Activated naive CD8-positive, alpha-beta T cell treated with anti-CD3 and anti-CD28 coated beads, Interleukin-2, amount 50 U/mL, for 24 hours (primary cell): Measurements from ENCODE around the gene AK4.
"Not testable (repeated sequence)": the region's sequence is repeated elsewhere in the genome, so short reads cannot be mapped to it uniquely, and the experiment has no call there.

Experiments used
- ATAC-seq: fragments of 150-1000 bp; cut with Tn5 transposase; one replicate; pipeline ENCODE4 v1.10.0; 2021
- DNase-seq: peaks from one replicate; pipeline ENCODE4 v3.0.0; 2021
- H3K27ac Mint-ChIP-seq: one replicate; pipeline ENCODE4 v1.8.0; 2021; ENCODE audit warnings: mild to moderate bottlenecking, mixed read lengths
- H3K27me3 Mint-ChIP-seq: one replicate; pipeline ENCODE4 v1.8.0; 2021; ENCODE audit warnings: mixed read lengths
- H3K36me3 Mint-ChIP-seq: one replicate; pipeline ENCODE4 v1.8.0; 2021; ENCODE audit warnings: low read depth, mixed read lengths
- H3K4me1 Mint-ChIP-seq: one replicate; pipeline ENCODE4 v1.8.0; 2021; ENCODE audit warnings: mixed read lengths
- H3K4me3 Mint-ChIP-seq: one replicate; pipeline ENCODE4 v1.8.0; 2021; ENCODE audit warnings: mild to moderate bottlenecking, moderate library complexity, mixed read lengths
- H3K9me3 Mint-ChIP-seq: one replicate; pipeline ENCODE4 v1.8.0; 2021; ENCODE audit warnings: mixed read lengths

AK4 gene

GRCh38 chr1:65230731-65231481 lies 82.9 kb downstream of the AK4 start:
- ATAC-seq = peak; percentile 74

GRCh38 chr1:65231718-65232330 lies 83.8 kb downstream of the AK4 start:
- peaks cover 3% of the 10 kb centered on the region for H3K36me3 Mint-ChIP-seq
- ATAC-seq = peak; percentile 52
- H3K27ac Mint-ChIP-seq = peak overlapping the region; percentile 40
- no peaks in the 10 kb centered on the region for H3K9me3 Mint-ChIP-seq
- no peak for DNase-seq
- peaks cover 29% of the 10 kb centered on the region for H3K4me1 Mint-ChIP-seq
- peaks cover 8% of the 10 kb centered on the region for H3K27me3 Mint-ChIP-seq
- H3K4me3 Mint-ChIP-seq = no peak overlapping the region

More at GRCh38 chr1:65230731-65231481, 82.9 kb downstream of the AK4 start:
- no peak overlapping the region for H3K4me3 Mint-ChIP-seq
- H3K27ac Mint-ChIP-seq = peak overlapping the region; percentile 1
- H3K36me3 Mint-ChIP-seq = peaks cover under 1% of the 10 kb centered on the region
- H3K4me1 Mint-ChIP-seq = peaks cover 29% of the 10 kb centered on the region
- peaks cover 8% of the 10 kb centered on the region for H3K27me3 Mint-ChIP-seq
- DNase-seq = no peak
- H3K9me3 Mint-ChIP-seq = no peaks in the 10 kb centered on the region

GRCh38 chr1:65232461-65232990 lies 84.5 kb downstream of the AK4 start:
- H3K4me1 Mint-ChIP-seq = peaks cover 29% of the 10 kb centered on the region
- no peak for ATAC-seq
- H3K27me3 Mint-ChIP-seq = peaks cover 8% of the 10 kb centered on the region
- no peak overlapping the region for H3K4me3 Mint-ChIP-seq
- peak overlapping the region; percentile 40 for H3K27ac Mint-ChIP-seq
- no peaks in the 10 kb centered on the region for H3K9me3 Mint-ChIP-seq
- H3K36me3 Mint-ChIP-seq = peaks cover 3% of the 10 kb centered on the region
- DNase-seq = no peak

- no peak for DNase-seq
- Mint-ChIP-seq H3K4me1 (peaks cover 29% of the 10 kb centered on the region), H3K9me3 (no peaks in the 10 kb centered on the region), H3K27ac (no peak overlapping the region), H3K36me3 (peaks cover 3% of the 10 kb centered on the region), H3K4me3 (no peak overlapping the region), H3K27me3 (peaks cover 6% of the 10 kb centered on the region)
- no peak for ATAC-seq
These were observed 85.8 kb downstream of the AK4 start for GRCh38 chr1:65233782-65234181.

- ATAC-seq (no peak), DNase-seq (no peak)
- H3K4me1 Mint-ChIP-seq = peaks cover 13% of the 10 kb centered on the region
- H3K36me3 Mint-ChIP-seq = peaks cover 3% of the 10 kb centered on the region
- H3K4me3 Mint-ChIP-seq = no peak overlapping the region
- H3K27me3 Mint-ChIP-seq = peaks cover 8% of the 10 kb centered on the region
- H3K9me3 Mint-ChIP-seq = no peaks in the 10 kb centered on the region
- no peak overlapping the region for H3K27ac Mint-ChIP-seq
These were observed 88.1 kb downstream of the AK4 start for GRCh38 chr1:65235867-65236805.

- H3K36me3 Mint-ChIP-seq, DNase-seq, H3K4me3 Mint-ChIP-seq, ATAC-seq, H3K4me1 Mint-ChIP-seq, H3K27ac Mint-ChIP-seq, H3K9me3 Mint-ChIP-seq: not testable (repeated sequence)
- H3K27me3 Mint-ChIP-seq = peaks cover 13% of the 10 kb centered on the region
These were observed 89.1 kb downstream of the AK4 start for GRCh38 chr1:65237088-65237487.

GRCh38 chr1:65237503-65237902 lies 89.5 kb downstream of the AK4 start:
- DNase-seq = no peak
- ATAC-seq = no peak
- H3K9me3 Mint-ChIP-seq = no peaks in the 10 kb centered on the region
- peaks cover 3% of the 10 kb centered on the region for H3K36me3 Mint-ChIP-seq
- peaks cover 13% of the 10 kb centered on the region for H3K27me3 Mint-ChIP-seq
- H3K27ac Mint-ChIP-seq = no peak overlapping the region
- no peaks in the 10 kb centered on the region for H3K4me1 Mint-ChIP-seq
- no peak overlapping the region for H3K4me3 Mint-ChIP-seq

- Mint-ChIP-seq H3K27me3 (peaks cover 13% of the 10 kb centered on the region), H3K9me3 (no peaks in the 10 kb centered on the region), H3K36me3 (peaks cover 3% of the 10 kb centered on the region), H3K4me3 (no peak overlapping the region), H3K27ac (no peak overlapping the region), H3K4me1 (no peaks in the 10 kb centered on the region)
- ATAC-seq (no peak), DNase-seq (no peak)
These were observed 90.0 kb downstream of the AK4 start for GRCh38 chr1:65238010-65238409.

- no peaks in the 10 kb centered on the region for H3K36me3 Mint-ChIP-seq
- ATAC-seq (no peak), DNase-seq (no peak)
- no peak overlapping the region for H3K27ac Mint-ChIP-seq
- peaks cover 23% of the 10 kb centered on the region for H3K27me3 Mint-ChIP-seq
- H3K4me1 Mint-ChIP-seq = no peaks in the 10 kb centered on the region
- no peaks in the 10 kb centered on the region for H3K9me3 Mint-ChIP-seq
- no peak overlapping the region for H3K4me3 Mint-ChIP-seq
These were observed 95.5 kb downstream of the AK4 start for GRCh38 chr1:65243491-65243890.

- ATAC-seq (no peak), DNase-seq (no peak)
- Mint-ChIP-seq H3K27me3 (peaks cover 23% of the 10 kb centered on the region), H3K4me3 (no peak overlapping the region), H3K9me3 (no peaks in the 10 kb centered on the region), H3K36me3 (no peaks in the 10 kb centered on the region), H3K27ac (no peak overlapping the region), H3K4me1 (no peaks in the 10 kb centered on the region)
These were observed 97.3 kb downstream of the AK4 start for GRCh38 chr1:65245295-65245694.

- Mint-ChIP-seq H3K4me1 (no peaks in the 10 kb centered on the region), H3K36me3 (no peaks in the 10 kb centered on the region), H3K27me3 (peaks cover 15% of the 10 kb centered on the region), H3K4me3 (no peak overlapping the region), H3K27ac (no peak overlapping the region), H3K9me3 (no peaks in the 10 kb centered on the region)
- DNase-seq = no peak
- no peak for ATAC-seq
These were observed 99.7 kb downstream of the AK4 start for GRCh38 chr1:65247419-65248359.

GRCh38 chr1:65250826-65251225 lies 102.8 kb downstream of the AK4 start:
- Mint-ChIP-seq H3K27ac (no peak overlapping the region), H3K4me3 (no peak overlapping the region), H3K9me3 (no peaks in the 10 kb centered on the region), H3K4me1 (peaks cover 17% of the 10 kb centered on the region), H3K27me3 (peaks cover 13% of the 10 kb centered on the region), H3K36me3 (no peaks in the 10 kb centered on the region)
- DNase-seq = no peak
- ATAC-seq = no peak

- Mint-ChIP-seq H3K36me3 (no peaks in the 10 kb centered on the region), H3K4me3 (peak overlapping the region; percentile 88), H3K9me3 (no peaks in the 10 kb centered on the region), H3K27me3 (peaks cover 15% of the 10 kb centered on the region), H3K4me1 (peaks cover 17% of the 10 kb centered on the region), H3K27ac (peak overlapping the region; percentile 83)
- DNase-seq (no peak), ATAC-seq (no peak)
These were observed 105.9 kb downstream of the AK4 start for GRCh38 chr1:65253800-65254319.
